Measurements from ENCODE around the gene ZNF18.
"Not testable (repeated sequence)": the region's sequence is repeated elsewhere in the genome, so short reads cannot be mapped to it uniquely, and the experiment has no call there.

Gene ZNF18

GRCh38 chr17:11990363-11990983, 6.8 kb downstream of the ZNF18 start:
- no peaks in the 10 kb centered on the region for H3K4me1 ChIP-seq (ENCODE audit: control extremely low read depth in 1 of 4, control insufficient read depth in 4 of 4, insufficient read depth in 4 of 4, low read length in 3 of 4)
- ChIA-PET CTCF (interaction anchor here (0.7 to 1.1 kb wide), 3 partner anchors 9 to 1254 kb away, joined by 3 read pairs; no protein-coding TSS in a partner anchor), POLR2A (no interaction called here)
- H3K4me3 ChIP-seq (ENCODE audit: control insufficient read depth in 1 of 7, extremely low read depth in 1 of 7, insufficient read depth in 4 of 7, low read depth in 2 of 7, low read length in 6 of 7): no peak overlapping the region
- no peaks in the 10 kb centered on the region for H3K9me3 ChIP-seq (ENCODE audit: control extremely low read depth in 1 of 5, control insufficient read depth in 4 of 5, insufficient read depth in 2 of 5, low read depth in 1 of 5, low read length in 4 of 5)
- no peaks in the 10 kb centered on the region for H3K27me3 ChIP-seq (replicated peaks in 2 of 5; ENCODE audit: control insufficient read depth in 4 of 5, insufficient read depth in 5 of 5, low read length in 4 of 5)
- H3K27ac ChIP-seq (ENCODE audit: insufficient read depth in 1 of 2, low read depth in 1 of 2, low read length in 2 of 2, poor library complexity in 1 of 2, severe bottlenecking in 2 of 2): no peak overlapping the region
- peaks cover 16 to 40% (median 28%) of the 10 kb centered on the region in 4 experiments for H3K36me3 ChIP-seq (ENCODE audit: control insufficient read depth in 4 of 4, insufficient read depth in 4 of 4, low read length in 3 of 4)
- DNase-seq: no peak
- 92% methylated on average over 6 of the region's 7 CpGs for WGBS (ENCODE audit: insufficient coverage)

- Histone ChIP-seq H3K27me3 (replicated peaks in 2 of 5; ENCODE audit: control insufficient read depth in 4 of 5, insufficient read depth in 5 of 5, low read length in 4 of 5) (no peaks in the 10 kb centered on the region), H3K9me3 (ENCODE audit: control extremely low read depth in 1 of 5, control insufficient read depth in 4 of 5, insufficient read depth in 2 of 5, low read depth in 1 of 5, low read length in 4 of 5) (no peaks in the 10 kb centered on the region), H3K4me1 (ENCODE audit: control extremely low read depth in 1 of 4, control insufficient read depth in 4 of 4, insufficient read depth in 4 of 4, low read length in 3 of 4) (no peaks in the 10 kb centered on the region), H3K27ac (ENCODE audit: insufficient read depth in 1 of 2, low read depth in 1 of 2, low read length in 2 of 2, poor library complexity in 1 of 2, severe bottlenecking in 2 of 2) (no peak overlapping the region), H3K36me3 (ENCODE audit: control insufficient read depth in 4 of 4, insufficient read depth in 4 of 4, low read length in 3 of 4) (peaks cover 24 to 65% (median 38%) of the 10 kb centered on the region in 4 experiments), H3K4me3 (ENCODE audit: control insufficient read depth in 1 of 7, extremely low read depth in 1 of 7, insufficient read depth in 4 of 7, low read depth in 2 of 7, low read length in 6 of 7) (no peak overlapping the region)
- POLR2A ChIA-PET: no interaction called here
- CTCF ChIA-PET: interaction anchor here (1.6 kb wide), 1 partner anchor 9 kb away, joined by 7 read pairs; no protein-coding TSS in a partner anchor
- 92% methylated on average over 2 of the region's 5 CpGs for WGBS (ENCODE audit: insufficient coverage)
- DNase-seq: peak in 1 of 3 donors; percentile 4
Observed at GRCh38 chr17:11986942-11987329, 10.3 kb downstream of the ZNF18 start.

GRCh38 chr17:11986179-11986941, 10.9 kb downstream of the ZNF18 start:
- POLR2A ChIA-PET: no interaction called here
- H3K36me3 ChIP-seq (ENCODE audit: control insufficient read depth in 4 of 4, insufficient read depth in 4 of 4, low read length in 3 of 4): peaks cover 23 to 62% (median 38%) of the 10 kb centered on the region in 4 experiments

GRCh38 chr17:11981862-11982261, 15.4 kb downstream of the ZNF18 start:
- WGBS (ENCODE audit: insufficient coverage): no CpG with 5 or more reads among the region's 4 CpGs
- DNase-seq: no peak
- CTCF ChIA-PET: interaction anchor here (1.9 kb wide), 1 partner anchor 10 kb away, joined by 6 read pairs; no protein-coding TSS in a partner anchor
- POLR2A ChIA-PET: no interaction called here
- no peak overlapping the region for H3K4me3 ChIP-seq (ENCODE audit: control insufficient read depth in 1 of 7, extremely low read depth in 1 of 7, insufficient read depth in 4 of 7, low read depth in 2 of 7, low read length in 6 of 7)
- H3K27ac ChIP-seq (ENCODE audit: insufficient read depth in 1 of 2, low read depth in 1 of 2, low read length in 2 of 2, poor library complexity in 1 of 2, severe bottlenecking in 2 of 2): no peak overlapping the region
- H3K9me3 ChIP-seq (ENCODE audit: control extremely low read depth in 1 of 5, control insufficient read depth in 4 of 5, insufficient read depth in 2 of 5, low read depth in 1 of 5, low read length in 4 of 5): peaks cover 0 to 3% (median 0%) of the 10 kb centered on the region in 5 experiments
- H3K27me3 ChIP-seq (replicated peaks in 2 of 5; ENCODE audit: control insufficient read depth in 4 of 5, insufficient read depth in 5 of 5, low read length in 4 of 5): no peaks in the 10 kb centered on the region
- H3K4me1 ChIP-seq (ENCODE audit: control extremely low read depth in 1 of 4, control insufficient read depth in 4 of 4, insufficient read depth in 4 of 4, low read length in 3 of 4): no peaks in the 10 kb centered on the region
- peaks cover 15 to 61% (median 42%) of the 10 kb centered on the region in 4 experiments for H3K36me3 ChIP-seq (ENCODE audit: control insufficient read depth in 4 of 4, insufficient read depth in 4 of 4, low read length in 3 of 4)

More at GRCh38 chr17:11986179-11986941, 10.9 kb downstream of the ZNF18 start:
- H3K4me1 ChIP-seq (ENCODE audit: control extremely low read depth in 1 of 4, control insufficient read depth in 4 of 4, insufficient read depth in 4 of 4, low read length in 3 of 4): no peaks in the 10 kb centered on the region
- CTCF ChIA-PET: interaction anchor here (1.6 kb wide), 1 partner anchor 8 kb away, joined by 7 read pairs; no protein-coding TSS in a partner anchor
- H3K27me3 ChIP-seq (replicated peaks in 2 of 5; ENCODE audit: control insufficient read depth in 4 of 5, insufficient read depth in 5 of 5, low read length in 4 of 5): no peaks in the 10 kb centered on the region
- DNase-seq: no peak
- WGBS (ENCODE audit: insufficient coverage): 100% methylated on average over 1 of the region's 4 CpGs
- no peak overlapping the region for H3K27ac ChIP-seq (ENCODE audit: insufficient read depth in 1 of 2, low read depth in 1 of 2, low read length in 2 of 2, poor library complexity in 1 of 2, severe bottlenecking in 2 of 2)
- no peaks in the 10 kb centered on the region for H3K9me3 ChIP-seq (ENCODE audit: control extremely low read depth in 1 of 5, control insufficient read depth in 4 of 5, insufficient read depth in 2 of 5, low read depth in 1 of 5, low read length in 4 of 5)
- H3K4me3 ChIP-seq (ENCODE audit: control insufficient read depth in 1 of 7, extremely low read depth in 1 of 7, insufficient read depth in 4 of 7, low read depth in 2 of 7, low read length in 6 of 7): no peak overlapping the region

GRCh38 chr17:11980813-11981212, 16.5 kb downstream of the ZNF18 start:
- no peak for DNase-seq
- H3K27ac ChIP-seq (ENCODE audit: insufficient read depth in 1 of 2, low read depth in 1 of 2, low read length in 2 of 2, poor library complexity in 1 of 2, severe bottlenecking in 2 of 2): no peak overlapping the region
- POLR2A ChIA-PET: no interaction called here
- peaks cover 0 to 3% (median 0%) of the 10 kb centered on the region in 5 experiments for H3K9me3 ChIP-seq (ENCODE audit: control extremely low read depth in 1 of 5, control insufficient read depth in 4 of 5, insufficient read depth in 2 of 5, low read depth in 1 of 5, low read length in 4 of 5)
- CTCF ChIA-PET: interaction anchor here (1.3 kb wide), 1 partner anchor 9 kb away, joined by 3 read pairs; no protein-coding TSS in a partner anchor
- H3K4me1 ChIP-seq (ENCODE audit: control extremely low read depth in 1 of 4, control insufficient read depth in 4 of 4, insufficient read depth in 4 of 4, low read length in 3 of 4): no peaks in the 10 kb centered on the region
- no peak overlapping the region for H3K4me3 ChIP-seq (ENCODE audit: control insufficient read depth in 1 of 7, extremely low read depth in 1 of 7, insufficient read depth in 4 of 7, low read depth in 2 of 7, low read length in 6 of 7)
- peaks cover 13 to 59% (median 42%) of the 10 kb centered on the region in 4 experiments for H3K36me3 ChIP-seq (ENCODE audit: control insufficient read depth in 4 of 4, insufficient read depth in 4 of 4, low read length in 3 of 4)
- H3K27me3 ChIP-seq (replicated peaks in 2 of 5; ENCODE audit: control insufficient read depth in 4 of 5, insufficient read depth in 5 of 5, low read length in 4 of 5): no peaks in the 10 kb centered on the region
- WGBS (ENCODE audit: insufficient coverage): 67% methylated on average over 2 of the region's 2 CpGs

GRCh38 chr17:11979795-11980194, 17.5 kb downstream of the ZNF18 start:
- no peaks in the 10 kb centered on the region for H3K4me1 ChIP-seq (ENCODE audit: control extremely low read depth in 1 of 4, control insufficient read depth in 4 of 4, insufficient read depth in 4 of 4, low read length in 3 of 4)
- 100% methylated on average over 1 of the region's 3 CpGs for WGBS (ENCODE audit: insufficient coverage)
- no peaks in the 10 kb centered on the region for H3K27me3 ChIP-seq (replicated peaks in 2 of 5; ENCODE audit: control insufficient read depth in 4 of 5, insufficient read depth in 5 of 5, low read length in 4 of 5)
- ChIA-PET CTCF (interaction anchor here (0.7 to 1.3 kb wide), 2 partner anchors 10 to 12 kb away, joined by 3 read pairs; no protein-coding TSS in a partner anchor), POLR2A (no interaction called here)
- DNase-seq: no peak
- H3K4me3 ChIP-seq (ENCODE audit: control insufficient read depth in 1 of 7, extremely low read depth in 1 of 7, insufficient read depth in 4 of 7, low read depth in 2 of 7, low read length in 6 of 7): no peak overlapping the region
- peaks cover 0 to 3% (median 0%) of the 10 kb centered on the region in 5 experiments for H3K9me3 ChIP-seq (ENCODE audit: control extremely low read depth in 1 of 5, control insufficient read depth in 4 of 5, insufficient read depth in 2 of 5, low read depth in 1 of 5, low read length in 4 of 5)
- peaks cover 13 to 49% (median 36%) of the 10 kb centered on the region in 4 experiments for H3K36me3 ChIP-seq (ENCODE audit: control insufficient read depth in 4 of 4, insufficient read depth in 4 of 4, low read length in 3 of 4)
- H3K27ac ChIP-seq (ENCODE audit: insufficient read depth in 1 of 2, low read depth in 1 of 2, low read length in 2 of 2, poor library complexity in 1 of 2, severe bottlenecking in 2 of 2): no peak overlapping the region

- CTCF ChIA-PET, POLR2A ChIA-PET: not testable (repeated sequence)
Observed at GRCh38 chr17:11972741-11973140, 24.5 kb downstream of the ZNF18 start.

More at GRCh38 chr17:11972741-11973140, 24.5 kb downstream of the ZNF18 start:
- H3K4me1 ChIP-seq (ENCODE audit: control extremely low read depth in 1 of 4, control insufficient read depth in 4 of 4, insufficient read depth in 4 of 4, low read length in 3 of 4); H3K36me3 ChIP-seq (ENCODE audit: control insufficient read depth in 4 of 4, insufficient read depth in 4 of 4, low read length in 3 of 4); DNase-seq; H3K27ac ChIP-seq (ENCODE audit: insufficient read depth in 1 of 2, low read depth in 1 of 2, low read length in 2 of 2, poor library complexity in 1 of 2, severe bottlenecking in 2 of 2); H3K4me3 ChIP-seq (ENCODE audit: control insufficient read depth in 1 of 7, extremely low read depth in 1 of 7, insufficient read depth in 4 of 7, low read depth in 2 of 7, low read length in 6 of 7); H3K27me3 ChIP-seq (replicated peaks in 2 of 5; ENCODE audit: control insufficient read depth in 4 of 5, insufficient read depth in 5 of 5, low read length in 4 of 5): not testable (repeated sequence)
- 97% methylated on average over 10 of the region's 19 CpGs for WGBS (ENCODE audit: insufficient coverage)
- H3K9me3 ChIP-seq (ENCODE audit: control extremely low read depth in 1 of 5, control insufficient read depth in 4 of 5, insufficient read depth in 2 of 5, low read depth in 1 of 5, low read length in 4 of 5): peaks cover 0 to 10% (median under 1%) of the 10 kb centered on the region in 5 experiments
